SJCRH30 (cell line): ENCODE measurements around the gene IL1RAPL1. TPM values are rescaled to one million over a fixed set of nuclear protein-coding genes. Genes with fewer than 3 reads are reported as not detected.

ENCODE experiments used
- DNase-seq, 2 experiments: peaks; one replicate each; pipeline ENCODE4 v3.0.0-alpha.2; 2015 to 2020
- H3K27ac ChIP-seq: fragments of 250-450 bp; sonication (Bioruptor Pico); 2 replicates; pipeline ENCODE4 v1.5.1; 2020; ENCODE audit warnings: mild to moderate bottlenecking, moderate library complexity
- H3K27me3 ChIP-seq: fragments of 250-450 bp; sonication (Bioruptor Pico); 2 replicates; pipeline ENCODE4 v1.5.1; 2020; ENCODE audit warnings: mild to moderate bottlenecking, moderate library complexity
- H3K36me3 ChIP-seq: fragments of 250-450 bp; sonication (Bioruptor Pico); 2 replicates; pipeline ENCODE4 v1.5.1; 2020; ENCODE audit warnings: mild to moderate bottlenecking, moderate library complexity
- H3K4me1 ChIP-seq: fragments of 250-450 bp; sonication (Bioruptor Pico); 2 replicates; pipeline ENCODE4 v1.5.1; 2020; ENCODE audit warnings: mild to moderate bottlenecking, moderate library complexity
- H3K4me3 ChIP-seq: fragments of 250-450 bp; sonication (Bioruptor Pico); 2 replicates; pipeline ENCODE4 v1.5.1; 2020; ENCODE audit warnings: mild to moderate bottlenecking, moderate library complexity
- H3K9me3 ChIP-seq: fragments of 250-450 bp; sonication (Bioruptor Pico); replicated peaks from 2 replicates; pipeline ENCODE4 v1.5.1; 2020; ENCODE audit warnings: mild to moderate bottlenecking, moderate library complexity
- total RNA-seq: library from RNA; depleted of rRNA; stranded (reverse); fragments of >200 nt; shearing (Covaris generic); gene quantifications from 2 replicates; pipeline ENCODE4 v1.2.3, GENCODE V29; 2014; rRNA removed

Gene IL1RAPL1
- not detected in 2 replicates for total RNA-seq

DNA sequence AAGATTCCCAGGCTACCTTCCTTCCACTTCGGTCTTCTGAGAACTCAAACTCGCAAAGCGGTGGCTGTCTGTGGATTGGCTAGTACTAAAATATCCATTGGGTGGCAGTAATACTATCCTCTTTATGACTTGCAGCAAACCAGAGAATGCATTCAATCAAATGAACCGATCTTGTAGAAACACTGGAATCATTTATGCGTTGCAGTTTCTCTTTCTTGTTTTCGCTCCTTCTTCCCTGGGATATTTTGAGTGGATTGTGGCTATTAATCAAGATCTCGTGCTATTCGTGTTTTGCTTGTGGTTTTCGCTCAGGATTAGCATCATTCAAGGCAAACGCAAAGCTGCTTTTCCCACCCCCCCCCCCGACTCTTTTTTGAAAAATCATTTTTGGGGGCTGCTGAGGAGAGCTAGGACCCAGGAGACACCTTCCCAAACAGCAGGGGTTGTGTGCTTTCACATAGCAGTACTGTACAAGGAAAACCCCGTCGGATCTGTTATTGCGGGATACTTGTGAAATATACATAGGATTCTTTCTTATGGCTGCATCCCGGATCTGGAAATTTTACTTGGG lies at the start of gene IL1RAPL1:
Gene IL1RAPL1 (plus strand): TSS at position 466 of the 571 bp plus-strand sequence.
- H3K4me1 ChIP-seq: no peaks in the 10 kb centered on the region
- H3K4me3 ChIP-seq: no peak within 1 kb of the TSS
- no peaks in the 10 kb centered on the region for H3K9me3 ChIP-seq
- H3K36me3 ChIP-seq: no peaks in the 10 kb centered on the region
- DNase-seq: peak in 1 of 2 experiments; percentile 1
- no peaks in the 10 kb centered on the region for H3K27me3 ChIP-seq
- no peak within 1 kb of the TSS for H3K27ac ChIP-seq

DNA sequence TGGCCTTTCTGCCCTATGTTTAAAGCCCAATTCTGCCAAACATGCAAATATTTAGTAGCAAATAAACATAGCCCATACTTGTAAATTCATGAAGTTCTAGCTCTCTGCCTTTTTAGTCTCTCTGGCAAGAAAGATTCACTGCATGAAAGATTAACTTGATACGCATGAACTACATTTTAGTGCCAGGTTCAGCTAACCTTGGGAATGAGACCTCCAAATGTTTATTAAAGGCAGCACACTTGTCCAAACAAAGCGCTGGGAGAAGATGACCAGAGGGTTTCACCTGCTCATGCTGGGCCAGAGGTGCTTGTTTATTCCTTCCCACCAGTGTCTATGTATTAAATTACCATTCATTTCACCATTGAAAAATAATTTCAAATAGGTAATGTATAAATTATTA lies 44.5 kb upstream of the IL1RAPL1 start:
- Histone ChIP-seq H3K27ac (no peak overlapping the region), H3K4me3 (no peak overlapping the region), H3K9me3 (no peaks in the 10 kb centered on the region), H3K4me1 (no peaks in the 10 kb centered on the region), H3K27me3 (no peaks in the 10 kb centered on the region), H3K36me3 (no peaks in the 10 kb centered on the region)
- DNase-seq: no peak

DNA sequence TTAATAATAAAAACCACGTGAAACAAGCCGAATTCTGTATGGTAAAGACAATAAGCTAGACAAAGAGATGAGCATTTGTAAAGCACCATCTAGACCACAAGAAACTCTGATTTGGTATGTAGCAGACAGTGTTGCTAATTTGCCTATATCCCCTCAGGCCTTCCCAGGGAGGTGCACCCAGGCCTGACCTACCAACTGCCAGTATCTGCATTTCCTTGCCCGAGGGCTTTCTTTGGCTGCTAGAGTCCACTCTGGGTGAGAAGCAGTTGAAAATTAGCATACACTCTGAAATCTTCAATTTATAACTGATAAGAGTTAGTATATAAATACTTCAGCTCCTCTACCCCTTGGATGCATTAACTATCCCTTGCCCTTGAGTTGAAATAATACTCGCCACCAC lies 37.4 kb upstream of the IL1RAPL1 start:
- no peak for DNase-seq
- no peaks in the 10 kb centered on the region for H3K9me3 ChIP-seq
- no peaks in the 10 kb centered on the region for H3K4me1 ChIP-seq
- no peak overlapping the region for H3K4me3 ChIP-seq
- H3K27ac ChIP-seq: no peak overlapping the region
- H3K36me3 ChIP-seq: no peaks in the 10 kb centered on the region
- no peaks in the 10 kb centered on the region for H3K27me3 ChIP-seq

DNA sequence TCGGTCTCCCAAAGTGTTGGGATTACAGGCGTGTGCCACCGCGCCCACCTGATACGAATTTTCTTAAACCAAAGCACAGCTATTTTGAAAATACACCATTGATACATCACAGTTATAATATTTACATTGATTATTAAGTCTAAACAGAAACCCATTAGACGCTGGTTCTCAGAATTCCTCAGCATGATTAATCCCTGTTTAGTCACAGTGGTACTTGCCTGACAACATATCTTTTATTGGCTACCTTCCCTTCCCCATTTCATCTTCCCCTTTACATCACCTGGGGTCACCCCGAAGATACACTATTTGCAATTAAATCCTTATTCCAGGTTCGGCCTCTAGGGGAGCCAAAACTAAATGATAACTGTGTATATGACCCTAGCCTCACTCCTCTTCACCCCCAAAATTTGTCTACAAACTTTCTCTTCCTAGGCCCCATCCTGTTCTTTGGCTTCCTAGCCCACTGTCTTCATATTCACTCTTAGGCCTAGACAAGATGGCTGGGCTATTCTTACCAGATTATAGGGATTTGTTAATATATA lies 36.8 kb upstream of the IL1RAPL1 start:
- Histone ChIP-seq H3K36me3 (no peaks in the 10 kb centered on the region), H3K27ac (no peak overlapping the region), H3K4me1 (no peaks in the 10 kb centered on the region), H3K4me3 (no peak overlapping the region), H3K27me3 (no peaks in the 10 kb centered on the region), H3K9me3 (no peaks in the 10 kb centered on the region)
- peak in 1 of 2 experiments; percentile 2 for DNase-seq

DNA sequence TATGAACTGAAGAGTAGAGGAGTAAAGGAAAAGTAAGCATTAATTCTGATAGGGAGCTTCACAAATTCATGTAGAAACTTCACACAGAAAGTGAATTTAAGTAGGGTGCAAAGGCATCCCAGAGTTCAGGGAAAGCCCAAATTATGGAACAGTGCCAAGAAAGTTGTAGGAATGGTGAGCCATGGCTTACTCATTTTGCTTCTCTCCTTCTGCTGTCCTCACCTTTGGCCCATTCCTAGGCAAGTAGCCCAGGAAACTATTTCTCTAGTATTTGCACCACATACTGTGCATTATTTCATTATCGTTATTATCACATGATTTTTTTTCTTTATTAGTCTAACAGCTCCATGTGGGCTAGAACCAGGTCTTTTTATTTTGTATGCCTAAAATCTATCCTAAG lies 34.9 kb upstream of the IL1RAPL1 start:
- Histone ChIP-seq H3K36me3 (no peaks in the 10 kb centered on the region), H3K27me3 (no peaks in the 10 kb centered on the region), H3K9me3 (no peaks in the 10 kb centered on the region), H3K4me1 (no peaks in the 10 kb centered on the region), H3K27ac (no peak overlapping the region), H3K4me3 (no peak overlapping the region)
- DNase-seq: no peak

DNA sequence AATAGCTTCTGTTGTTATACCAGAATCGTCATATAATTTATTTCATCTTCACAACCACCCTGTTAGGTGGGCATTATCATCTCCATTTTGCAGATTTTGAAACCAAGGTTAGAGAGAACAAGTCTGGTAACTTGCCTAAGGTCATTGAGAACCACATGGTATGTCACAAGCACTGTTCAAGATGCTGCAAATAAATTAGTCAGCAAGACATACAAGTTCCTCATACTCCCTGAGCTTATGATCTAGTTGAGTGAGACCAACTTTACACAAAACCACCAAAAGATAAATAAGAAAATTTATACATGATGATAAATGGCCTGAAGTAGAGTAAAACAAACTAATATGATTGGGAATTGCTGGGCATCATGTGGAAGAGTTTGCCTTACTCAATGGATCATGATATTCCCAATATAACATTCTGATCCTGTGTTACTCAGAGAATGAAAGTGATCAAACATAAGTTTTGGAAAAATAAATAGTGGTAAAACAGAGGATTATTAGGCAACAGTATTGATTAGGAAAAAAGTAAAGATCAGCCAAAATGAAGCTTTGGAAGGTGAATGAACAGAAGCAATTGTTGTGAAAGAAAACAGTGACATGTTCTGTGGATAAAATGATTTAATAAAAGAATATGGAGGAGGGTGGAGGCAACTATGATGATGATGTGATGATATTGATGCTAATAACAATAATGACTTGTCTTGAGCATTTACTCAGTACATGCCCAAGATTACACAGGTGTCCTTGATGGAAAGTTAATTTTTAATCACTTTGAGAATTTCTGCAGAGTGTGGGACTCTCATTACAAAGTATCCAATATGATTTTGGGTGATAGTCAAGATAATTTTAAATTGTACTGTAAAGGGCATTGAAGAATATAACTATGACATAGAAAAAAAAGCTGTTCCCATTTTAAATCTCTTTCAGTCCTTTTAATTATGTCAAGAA lies 34.1 kb upstream of the IL1RAPL1 start:
- Histone ChIP-seq H3K4me1 (no peaks in the 10 kb centered on the region), H3K4me3 (no peak overlapping the region), H3K27ac (no peak overlapping the region), H3K27me3 (no peaks in the 10 kb centered on the region), H3K9me3 (no peaks in the 10 kb centered on the region), H3K36me3 (no peaks in the 10 kb centered on the region)
- no peak for DNase-seq

DNA sequence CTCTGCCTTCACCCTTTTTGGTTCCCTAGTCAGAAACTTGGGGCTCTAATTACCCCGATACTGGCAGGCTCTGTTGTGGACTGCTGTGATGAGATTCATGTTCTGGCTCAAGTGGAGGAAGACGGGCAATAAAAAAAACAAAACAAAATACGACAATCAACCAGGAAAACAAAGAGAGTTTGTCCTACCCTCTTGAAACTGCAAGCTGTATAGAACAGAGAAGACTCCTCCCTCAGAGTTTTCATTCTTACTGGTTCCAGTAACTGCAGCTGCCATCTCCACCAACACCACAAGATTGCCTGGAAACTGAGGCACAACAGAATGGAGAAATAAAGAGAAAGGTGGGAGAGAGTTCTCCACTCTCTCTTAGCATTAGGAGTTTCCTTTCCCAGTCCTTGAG lies 11.1 kb upstream of the IL1RAPL1 start:
- H3K27ac ChIP-seq: no peak overlapping the region

DNA sequence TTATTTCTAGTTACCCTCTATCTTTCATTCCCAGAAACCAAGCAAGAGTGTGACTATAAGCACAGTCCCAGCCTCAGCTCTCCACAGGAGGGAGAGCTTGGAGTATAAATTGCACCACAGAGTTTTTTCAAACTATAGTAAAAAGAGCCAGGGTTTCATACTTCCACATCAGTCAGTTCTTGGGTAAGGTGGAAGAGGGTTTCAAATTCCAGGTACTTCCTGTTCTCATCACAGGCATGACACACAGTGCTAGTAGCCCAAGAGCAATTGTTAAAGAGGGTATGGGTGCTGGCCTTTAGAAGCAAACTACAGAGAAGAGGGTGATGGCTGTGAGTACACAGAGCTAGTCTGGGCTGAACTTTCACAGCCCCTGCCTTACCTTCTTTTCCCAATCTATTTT lies 5.7 kb upstream of the IL1RAPL1 start:
- no peak overlapping the region for H3K27ac ChIP-seq
- peak in 1 of 2 experiments; percentile 1 for DNase-seq
- H3K9me3 ChIP-seq: no peaks in the 10 kb centered on the region
- no peaks in the 10 kb centered on the region for H3K27me3 ChIP-seq
- H3K36me3 ChIP-seq: no peaks in the 10 kb centered on the region
- no peak overlapping the region for H3K4me3 ChIP-seq
- H3K4me1 ChIP-seq: no peaks in the 10 kb centered on the region

More for the DNA sequence above, 11.1 kb upstream of the IL1RAPL1 start:
- no peaks in the 10 kb centered on the region for H3K36me3 ChIP-seq
- H3K27me3 ChIP-seq: no peaks in the 10 kb centered on the region
- H3K4me1 ChIP-seq: no peaks in the 10 kb centered on the region
- no peaks in the 10 kb centered on the region for H3K9me3 ChIP-seq
- no peak overlapping the region for H3K4me3 ChIP-seq
- DNase-seq: no peak

DNA sequence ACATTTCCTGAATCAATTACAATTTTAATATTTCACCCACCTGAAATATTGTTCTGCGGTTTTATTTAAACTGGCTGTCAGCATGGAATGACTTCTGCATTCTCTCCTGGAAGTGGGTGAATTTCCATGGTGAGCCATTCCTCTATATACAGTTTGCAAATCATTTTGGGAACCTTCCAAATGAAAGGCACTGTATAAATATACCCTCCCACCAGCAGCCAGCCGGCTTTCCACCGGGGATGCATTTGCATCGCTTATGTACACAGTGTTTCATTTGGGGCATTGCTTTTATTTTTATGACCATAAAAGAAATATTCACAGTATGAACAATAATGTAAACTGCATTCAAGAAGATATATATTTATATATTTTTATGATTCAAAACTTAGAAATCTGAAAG lies 4.7 kb upstream of the IL1RAPL1 start:
- Histone ChIP-seq H3K27ac (no peak overlapping the region), H3K27me3 (no peaks in the 10 kb centered on the region), H3K9me3 (no peaks in the 10 kb centered on the region), H3K4me1 (no peaks in the 10 kb centered on the region), H3K36me3 (no peaks in the 10 kb centered on the region), H3K4me3 (no peak overlapping the region)
- DNase-seq: no peak

DNA sequence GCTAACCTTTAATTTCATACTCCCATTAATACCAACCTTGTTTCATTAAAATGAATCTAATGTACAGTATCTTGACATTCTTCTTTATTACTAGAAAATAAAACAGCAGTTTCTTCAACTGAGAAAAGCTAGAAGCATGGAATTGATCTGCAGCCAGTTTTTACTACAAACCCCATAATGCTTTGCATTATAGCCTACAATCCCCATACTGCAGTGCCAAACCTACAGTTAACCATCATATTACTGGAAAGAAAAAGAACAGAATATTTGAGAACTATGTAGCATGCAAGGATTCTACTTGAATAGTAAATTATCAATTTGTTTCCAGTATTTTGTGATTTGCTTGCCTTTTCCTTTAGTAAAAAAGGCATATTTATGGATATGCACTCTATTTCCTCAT lies 3.2 kb upstream of the IL1RAPL1 start:
- no peak for DNase-seq
- Histone ChIP-seq H3K4me3 (no peak overlapping the region), H3K4me1 (no peaks in the 10 kb centered on the region), H3K9me3 (no peaks in the 10 kb centered on the region), H3K27me3 (no peaks in the 10 kb centered on the region), H3K27ac (no peak overlapping the region), H3K36me3 (no peaks in the 10 kb centered on the region)

DNA sequence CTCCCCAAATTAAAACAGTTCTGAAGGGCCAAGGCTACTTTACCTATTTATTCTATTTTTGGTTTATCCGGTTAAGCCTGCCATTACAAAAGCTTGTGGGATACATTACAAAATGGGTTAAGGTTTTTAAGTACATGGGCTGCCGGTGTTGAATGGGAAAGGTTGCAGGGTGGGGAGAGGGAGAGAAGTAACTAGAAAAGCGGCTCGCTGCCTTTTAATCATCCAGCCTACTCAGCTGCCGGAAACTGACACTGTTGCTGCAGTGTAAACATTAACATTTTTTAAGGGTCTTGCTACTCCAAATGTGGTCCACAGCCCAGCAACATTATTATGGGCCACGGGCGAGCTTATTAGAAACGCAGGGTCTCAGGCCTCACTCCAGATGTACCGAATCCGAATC lies 1.5 kb upstream of the IL1RAPL1 start:
- DNase-seq: no peak
- H3K9me3 ChIP-seq: no peaks in the 10 kb centered on the region
- no peak overlapping the region for H3K4me3 ChIP-seq
- no peak overlapping the region for H3K27ac ChIP-seq
- H3K36me3 ChIP-seq: no peaks in the 10 kb centered on the region
- no peaks in the 10 kb centered on the region for H3K27me3 ChIP-seq
- no peaks in the 10 kb centered on the region for H3K4me1 ChIP-seq

DNA sequence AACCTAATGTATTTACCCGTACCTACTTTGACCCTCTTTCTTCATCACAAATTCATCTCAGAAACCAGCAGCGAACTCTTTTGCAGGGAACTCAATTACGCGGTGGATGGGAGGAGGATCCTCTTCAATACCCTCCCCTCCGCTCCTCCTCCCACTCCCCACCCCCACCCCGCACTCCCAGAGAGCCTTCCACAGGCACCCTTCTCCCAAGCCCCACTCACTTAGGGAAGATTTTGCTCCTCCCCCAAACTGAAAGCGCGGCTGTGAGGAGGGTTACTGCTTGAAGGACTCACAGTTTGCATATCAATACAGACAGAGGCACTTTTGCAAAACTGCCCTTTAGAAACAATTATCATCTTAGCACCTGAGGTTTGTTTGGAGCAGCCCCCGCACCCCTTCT lies 960 bp upstream of the IL1RAPL1 start:
- Histone ChIP-seq H3K36me3 (no peaks in the 10 kb centered on the region), H3K9me3 (no peaks in the 10 kb centered on the region), H3K27me3 (no peaks in the 10 kb centered on the region), H3K4me3 (no peak overlapping the region), H3K4me1 (no peaks in the 10 kb centered on the region), H3K27ac (no peak overlapping the region)
- DNase-seq: no peak

DNA sequence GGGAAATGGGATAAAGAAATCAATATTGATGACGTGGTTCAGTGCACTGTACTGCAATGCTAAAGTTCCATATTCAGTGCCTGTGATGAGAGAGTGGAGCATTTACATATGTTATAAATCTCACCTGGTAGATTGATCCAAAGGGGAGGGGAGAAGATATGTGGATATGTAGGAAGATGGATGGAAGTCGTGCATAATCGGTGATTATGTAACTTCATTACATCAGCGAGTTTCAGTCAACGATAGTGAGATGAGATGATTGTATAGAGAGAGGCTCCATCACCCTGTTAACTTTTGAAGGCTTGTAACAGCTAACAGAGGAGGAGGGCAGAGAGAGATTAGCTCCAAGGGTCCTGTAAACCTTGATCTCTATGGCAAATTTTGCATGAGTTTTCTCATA lies 1.8 kb downstream of the IL1RAPL1 start:
- H3K9me3 ChIP-seq: no peaks in the 10 kb centered on the region
- no peaks in the 10 kb centered on the region for H3K4me1 ChIP-seq
- H3K36me3 ChIP-seq: no peaks in the 10 kb centered on the region
- no peak for DNase-seq
- no peaks in the 10 kb centered on the region for H3K27me3 ChIP-seq
- H3K27ac ChIP-seq: no peak overlapping the region
- H3K4me3 ChIP-seq: no peak overlapping the region

DNA sequence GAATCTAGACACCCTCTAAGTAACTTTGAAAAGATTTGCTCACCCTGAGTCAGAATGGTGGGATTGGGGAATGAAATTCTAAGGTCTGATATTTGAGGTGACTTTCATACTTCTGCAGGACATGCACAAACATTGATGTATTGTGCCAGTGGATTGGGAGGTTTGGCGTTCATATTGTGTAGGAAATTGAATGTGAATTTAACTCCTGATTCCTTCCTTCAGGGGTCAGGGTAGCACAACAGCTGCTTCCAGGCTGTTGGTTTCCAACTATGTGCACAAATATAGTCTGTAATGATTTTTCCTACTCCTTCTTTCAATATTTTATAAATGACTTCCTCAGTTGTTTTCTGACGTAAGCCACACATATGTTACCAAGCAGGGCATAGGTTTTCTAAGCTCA lies 3.1 kb downstream of the IL1RAPL1 start:
- no peaks in the 10 kb centered on the region for H3K27me3 ChIP-seq
- H3K9me3 ChIP-seq: no peaks in the 10 kb centered on the region
- DNase-seq: no peak
- no peaks in the 10 kb centered on the region for H3K4me1 ChIP-seq
- no peak overlapping the region for H3K27ac ChIP-seq
- no peaks in the 10 kb centered on the region for H3K36me3 ChIP-seq
- H3K4me3 ChIP-seq: no peak overlapping the region

DNA sequence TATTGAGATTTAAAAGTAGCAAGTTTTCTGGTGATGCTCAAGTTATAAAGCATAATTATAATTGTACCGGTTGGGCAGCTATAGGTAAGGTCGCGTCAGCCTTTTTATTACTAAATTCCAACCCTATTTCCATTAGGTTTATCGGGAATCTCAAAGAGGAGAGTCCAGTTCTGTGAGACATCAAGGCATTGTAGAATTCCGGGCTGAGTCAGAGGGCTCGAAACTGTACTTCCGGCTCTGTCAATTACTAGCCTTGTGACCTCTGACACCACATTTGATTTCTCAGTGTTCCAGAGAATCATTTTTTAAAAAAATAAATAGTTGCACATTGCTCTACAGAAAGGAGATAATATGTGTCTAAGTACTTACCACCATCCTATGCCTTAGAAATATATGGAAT lies 4.3 kb downstream of the IL1RAPL1 start:
- Histone ChIP-seq H3K4me1 (no peaks in the 10 kb centered on the region), H3K4me3 (no peak overlapping the region), H3K27ac (no peak overlapping the region), H3K27me3 (no peaks in the 10 kb centered on the region), H3K9me3 (no peaks in the 10 kb centered on the region), H3K36me3 (no peaks in the 10 kb centered on the region)
- no peak for DNase-seq
